AG08395 (cell line): ENCODE measurements around the gene SEC24D.

ENCODE experiments used
- DNase-seq: peaks from one replicate; pipeline ENCODE4 v3.0.0; 2012; ENCODE audit warnings: mixed read lengths, low spot score

The SEC24D gene

GRCh38 chr4:118774321-118774720 lies 61.6 kb downstream of the SEC24D start:
- no peak for DNase-seq

DNA sequence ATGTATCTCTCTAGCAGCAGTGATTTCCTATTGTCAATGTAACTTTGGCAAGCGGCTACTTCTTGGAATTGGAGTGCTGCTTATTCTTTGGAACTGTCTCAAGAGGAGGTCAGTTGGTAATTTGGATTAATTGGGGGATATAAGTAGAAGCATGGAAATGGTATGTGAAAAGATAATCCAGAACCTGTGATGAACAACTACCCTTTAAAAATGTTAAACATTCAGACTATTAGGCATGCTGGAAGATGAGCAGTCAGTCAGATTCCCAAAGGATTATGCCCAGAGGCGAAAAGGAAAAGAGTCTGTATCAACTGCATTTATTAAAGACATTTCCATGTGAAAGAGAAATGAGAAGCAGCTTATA lies 62.5 kb downstream of the SEC24D start:
- DNase-seq: no peak

DNA sequence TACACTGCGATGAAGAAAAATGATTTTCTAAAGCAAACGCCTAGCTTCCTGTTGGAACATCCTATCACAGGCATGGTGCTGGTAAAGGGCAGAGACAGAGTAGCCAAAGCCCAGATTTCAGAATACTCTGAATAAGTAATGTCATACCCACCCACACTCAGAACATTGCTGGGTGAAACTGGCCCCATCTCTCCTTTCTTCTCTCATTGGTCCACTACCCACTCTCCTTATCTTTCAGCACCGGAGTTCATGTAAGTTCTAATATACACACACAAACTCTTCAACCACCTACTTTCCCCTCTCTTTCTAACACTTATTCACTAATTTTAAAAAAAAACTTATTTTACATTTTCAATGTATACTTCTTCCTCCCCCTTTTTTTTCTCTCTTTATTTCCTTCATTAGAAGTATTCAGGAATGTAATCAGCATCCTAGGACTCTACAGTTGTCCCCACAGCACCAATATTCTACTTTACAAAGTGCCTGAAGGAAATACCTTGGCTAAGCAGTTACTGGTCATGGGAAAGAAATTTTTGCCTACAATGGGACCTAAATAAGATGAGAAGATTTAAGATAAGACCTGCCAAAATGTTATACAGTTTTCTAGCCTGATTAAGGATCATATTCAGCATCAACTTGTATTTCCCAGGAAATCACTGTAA lies 63.0 kb downstream of the SEC24D start:
- DNase-seq: no peak

DNA sequence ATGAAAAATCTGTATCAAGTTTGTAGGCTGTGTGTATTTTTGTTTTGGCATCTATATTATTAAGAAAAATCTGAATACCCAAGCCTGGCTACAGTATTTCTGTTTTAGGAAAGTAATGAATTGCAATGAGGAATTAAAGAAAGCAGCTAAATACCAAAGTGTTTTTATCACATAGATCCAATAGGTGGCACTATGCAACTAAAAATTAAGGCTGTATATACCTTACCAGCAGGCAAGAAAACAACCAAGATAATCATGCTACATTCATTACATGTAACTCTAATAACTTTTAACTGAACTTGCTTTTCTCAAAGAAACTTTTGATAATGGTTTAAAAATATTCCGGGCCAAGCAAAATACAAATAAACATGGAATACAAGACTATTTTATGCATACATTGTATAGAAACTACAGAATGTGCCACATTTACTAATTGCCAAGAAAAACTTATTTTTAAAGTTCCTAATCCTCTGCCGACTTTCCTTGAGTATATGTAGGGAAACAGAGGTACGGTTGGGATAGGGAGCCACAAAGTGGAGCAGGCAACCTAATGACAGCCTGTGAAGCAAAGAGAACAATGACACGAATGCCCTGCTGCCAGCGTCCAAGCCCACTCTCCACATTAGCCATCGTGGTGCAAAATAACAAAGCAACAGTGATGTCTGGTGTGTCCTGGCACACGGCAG lies 63.7 kb downstream of the SEC24D start:
- DNase-seq: peak; percentile 48

DNA sequence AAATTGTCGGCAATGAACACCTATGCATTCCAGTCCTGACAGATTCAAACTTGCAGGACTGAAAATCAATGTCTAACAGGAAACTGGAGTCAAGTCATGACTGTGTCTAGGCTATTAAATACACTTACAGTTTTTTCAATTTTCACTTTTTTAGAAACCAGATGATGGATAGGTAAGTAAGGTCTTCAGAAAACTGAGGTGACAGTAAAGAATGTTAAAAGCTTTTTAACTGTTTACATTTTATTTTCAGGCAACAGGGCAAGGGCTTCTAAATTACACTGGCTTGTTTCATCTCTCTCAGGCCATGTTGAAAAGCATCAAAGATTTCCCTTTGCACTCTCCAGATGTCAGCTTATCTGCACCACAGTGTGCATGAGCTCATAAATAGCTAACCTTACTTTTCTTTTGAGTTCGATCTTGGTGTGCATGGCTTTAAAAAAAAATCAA lies 65.2 kb downstream of the SEC24D start:
- no peak for DNase-seq

GRCh38 chr4:118769161-118769560 lies 66.8 kb downstream of the SEC24D start:
- DNase-seq: no peak

- no peak for DNase-seq
Observed at GRCh38 chr4:118767109-118767508, 68.8 kb downstream of the SEC24D start.

GRCh38 chr4:118765399-118765798 lies 70.5 kb downstream of the SEC24D start:
- DNase-seq: peak; percentile 91

DNA sequence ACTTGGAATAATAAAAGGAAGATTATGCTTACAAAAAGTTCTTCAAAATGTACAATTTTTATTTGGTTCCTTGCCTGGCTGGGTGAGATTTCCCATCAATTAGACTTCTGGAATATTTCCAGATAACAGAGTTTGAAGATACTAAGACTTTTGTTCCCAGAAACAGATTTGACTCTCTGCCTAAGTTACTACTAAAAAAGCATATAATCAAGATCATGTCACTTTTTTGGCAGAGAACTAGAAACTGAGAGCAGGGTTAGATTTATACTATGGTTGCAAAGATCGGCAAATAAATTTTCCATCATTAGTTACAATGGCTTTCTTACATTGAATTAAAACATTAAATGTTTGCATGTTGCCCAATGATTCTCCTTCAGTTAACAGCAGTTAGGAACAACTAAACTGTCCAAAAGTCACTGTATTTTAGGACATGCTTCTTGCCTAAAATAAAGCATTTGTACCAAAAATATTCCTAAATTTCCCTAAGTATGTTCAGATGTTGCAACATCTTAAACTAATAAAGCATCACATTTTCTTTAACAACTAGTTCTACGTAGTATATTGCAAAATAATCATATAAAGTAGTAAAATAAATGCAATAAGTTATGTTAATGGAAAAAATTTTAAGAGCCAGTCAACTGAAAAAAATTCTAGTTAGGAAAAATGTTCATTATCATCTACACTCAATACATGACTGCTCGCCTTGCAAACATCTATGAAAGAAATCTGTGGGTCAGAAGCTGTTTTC lies 73.0 kb downstream of the SEC24D start:
- no peak for DNase-seq

DNA sequence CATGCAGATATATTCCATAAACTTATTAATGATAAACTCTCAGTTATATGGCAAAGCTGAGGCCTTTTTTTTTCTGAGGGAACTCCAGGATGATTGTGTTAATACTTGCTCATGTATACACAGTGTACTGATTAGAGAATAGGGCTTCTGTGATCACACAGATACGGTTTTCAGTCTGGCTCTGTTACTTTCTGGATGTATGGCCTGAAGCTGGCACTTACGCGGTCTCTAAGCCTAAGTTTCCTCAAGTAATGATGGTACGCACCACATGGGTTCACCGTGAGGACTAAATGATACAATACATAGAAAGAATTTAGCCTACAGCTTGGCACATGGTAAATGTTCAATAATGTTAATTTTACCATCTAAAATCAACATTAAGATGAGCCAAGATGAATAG lies 73.8 kb downstream of the SEC24D start:
- DNase-seq: no peak

- no peak for DNase-seq
Observed at GRCh38 chr4:118761397-118762016, 74.4 kb downstream of the SEC24D start.

GRCh38 chr4:118760493-118760892 lies 75.4 kb downstream of the SEC24D start:
- DNase-seq: no peak

DNA sequence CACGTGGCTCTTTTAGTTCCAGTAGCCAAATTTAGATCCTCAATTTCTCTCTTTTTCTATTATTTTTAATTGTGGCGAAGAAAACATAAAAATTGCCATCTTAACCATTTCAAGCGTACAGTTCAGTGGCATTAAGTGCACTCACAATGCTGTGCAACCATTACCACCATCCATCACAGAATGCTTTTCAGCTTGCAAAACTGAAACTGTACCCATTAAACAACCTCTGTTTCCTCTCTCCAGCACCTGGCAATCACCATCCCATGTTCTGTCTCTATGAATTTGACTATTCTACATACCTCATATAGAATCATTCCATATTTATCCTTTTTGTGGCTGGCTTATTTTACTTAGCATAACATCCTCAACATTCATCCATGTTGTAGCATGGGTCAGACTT lies 75.8 kb downstream of the SEC24D start:
- DNase-seq: no peak

- no peak for DNase-seq
Observed at GRCh38 chr4:118759481-118759880, 76.4 kb downstream of the SEC24D start.

DNA sequence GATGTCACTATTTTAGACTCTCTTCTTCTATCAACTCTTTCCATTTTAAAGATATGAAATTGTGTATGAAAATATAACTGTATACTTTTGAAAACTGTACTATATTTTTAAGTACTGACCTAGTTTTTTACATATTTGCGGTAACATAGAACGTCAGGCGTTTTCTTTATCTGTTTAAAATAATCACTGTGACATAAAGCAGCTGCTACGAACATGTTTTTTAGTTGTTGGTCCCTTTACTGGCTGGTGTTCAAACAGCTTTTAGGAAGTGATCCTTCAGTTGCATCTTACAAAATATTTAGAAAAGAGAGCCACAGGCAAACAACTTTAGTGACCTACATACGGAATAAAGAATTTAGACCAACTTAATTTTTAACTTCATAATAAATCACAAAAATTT lies 77.6 kb downstream of the SEC24D start:
- DNase-seq: no peak

DNA sequence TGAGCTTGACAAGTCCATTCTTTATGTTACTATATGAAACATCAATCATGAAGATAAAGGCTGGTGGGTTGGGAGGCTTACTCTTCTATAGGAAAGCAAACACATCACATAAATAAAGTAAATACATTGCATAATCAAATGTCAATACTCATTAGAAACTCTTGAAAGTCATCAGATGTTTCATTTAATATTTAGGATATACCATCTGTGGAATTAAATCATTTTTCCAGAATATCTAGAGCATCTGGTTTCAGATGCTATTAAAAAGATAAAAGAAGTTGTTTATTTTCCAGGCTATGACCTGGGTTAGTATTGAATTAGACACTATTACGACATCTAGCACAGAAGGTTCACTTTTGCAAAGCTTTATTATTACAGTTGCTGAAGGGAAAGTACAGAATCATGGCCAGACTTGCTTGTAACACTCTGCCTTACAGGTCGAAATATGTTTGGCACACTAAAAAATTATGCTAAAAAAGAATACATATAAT lies 78.1 kb downstream of the SEC24D start:
- no peak for DNase-seq

- no peak for DNase-seq
Observed at GRCh38 chr4:118756958-118757357, 79.0 kb downstream of the SEC24D start.

GRCh38 chr4:118756429-118756828 lies 79.5 kb downstream of the SEC24D start:
- DNase-seq: no peak

- no peak for DNase-seq
Observed at GRCh38 chr4:118755438-118756226, 80.3 kb downstream of the SEC24D start.

DNA sequence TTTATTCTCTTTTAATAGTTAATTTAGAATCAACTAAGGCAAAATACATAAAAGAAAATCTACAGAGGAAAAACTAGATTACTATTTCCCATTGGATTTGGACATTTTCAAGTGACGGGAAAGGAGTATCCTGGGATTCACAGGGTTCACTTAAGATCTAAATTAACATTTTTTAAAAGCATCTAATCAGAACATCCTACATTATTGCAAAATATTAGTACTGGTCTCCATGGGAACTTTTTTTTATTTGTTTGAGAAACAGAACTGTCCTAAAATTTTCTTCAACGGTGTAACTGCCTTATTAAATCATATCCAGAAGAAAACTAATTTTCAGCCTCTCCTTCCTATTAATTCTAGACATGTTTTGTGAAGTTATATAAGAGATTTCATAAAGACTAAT lies 81.0 kb downstream of the SEC24D start:
- no peak for DNase-seq

GRCh38 chr4:118753685-118754084 lies 82.2 kb downstream of the SEC24D start:
- no peak for DNase-seq

- no peak for DNase-seq
Observed at GRCh38 chr4:118753096-118753495, 82.8 kb downstream of the SEC24D start.
